ENCODE data around the gene GOLT1B. TPM values are rescaled to one million over a fixed set of nuclear protein-coding genes. Genes with fewer than 3 reads are reported as not detected.
A peak's percentile ranks its signal among the peaks of the same experiment; 100 is the strongest.
"Not testable (repeated sequence)": the region's sequence is repeated elsewhere in the genome, so short reads cannot be mapped to it uniquely, and the experiment has no call there.

GOLT1B gene, protein sequence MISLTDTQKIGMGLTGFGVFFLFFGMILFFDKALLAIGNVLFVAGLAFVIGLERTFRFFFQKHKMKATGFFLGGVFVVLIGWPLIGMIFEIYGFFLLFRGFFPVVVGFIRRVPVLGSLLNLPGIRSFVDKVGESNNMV
- total RNA-seq: 45.1 and 52.8 TPM in 2 replicates

DNA sequence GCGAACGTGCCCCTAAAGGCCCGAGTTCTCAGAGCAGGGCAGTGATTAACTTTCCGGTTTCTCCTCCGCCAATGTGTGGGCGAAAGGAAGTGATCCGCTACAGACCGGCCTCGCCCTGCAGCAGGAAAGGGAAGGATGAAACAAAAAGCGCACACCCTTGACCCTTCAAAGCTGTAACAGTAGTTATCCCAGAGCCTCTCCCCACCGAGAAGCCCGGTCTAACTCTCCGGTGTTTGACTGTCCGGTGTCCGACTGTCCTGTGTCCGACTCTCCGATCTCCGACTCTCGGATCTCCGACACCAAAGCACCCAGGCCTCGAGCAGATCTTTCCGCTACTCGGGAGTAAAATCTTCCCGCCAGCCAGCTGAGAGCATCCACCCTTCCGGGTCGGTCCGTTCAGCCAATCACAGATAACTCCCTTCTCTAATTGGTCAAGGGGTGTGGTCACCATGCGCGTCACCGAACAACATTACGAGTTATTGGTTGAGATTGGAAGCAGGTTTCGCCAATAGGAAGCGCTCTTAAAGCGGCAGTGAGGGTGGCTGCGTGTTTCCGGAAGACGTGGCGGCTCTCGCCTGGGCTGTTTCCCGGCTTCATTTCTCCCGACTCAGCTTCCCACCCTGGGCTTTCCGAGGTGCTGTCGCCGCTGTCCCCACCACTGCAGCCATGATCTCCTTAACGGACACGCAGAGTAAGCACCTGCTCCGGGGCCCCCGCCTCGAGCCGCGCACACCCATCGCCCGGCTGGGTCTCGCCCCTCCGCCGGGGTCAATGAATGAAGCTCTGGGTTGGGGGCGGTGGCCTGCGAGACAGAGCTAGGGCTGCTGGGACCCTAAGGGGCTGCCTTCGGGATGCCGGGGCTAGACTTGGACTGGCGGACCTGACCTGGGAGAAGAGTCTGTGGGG lies at the start of gene GOLT1B, which contains the start of gene RECQL:
GOLT1B (plus strand) TSS at position 532 of the 906 bp plus-strand sequence; CDS start at position 667, 135 bp downstream.
RECQL (minus strand) TSS at position 378 of the 906 bp plus-strand sequence. CDS start 2,065 bp downstream, outside the sequence.
- peak; percentile 95 for DNase-seq (ENCODE audit: low read depth)
- TF ChIP-seq, protein P1, sequence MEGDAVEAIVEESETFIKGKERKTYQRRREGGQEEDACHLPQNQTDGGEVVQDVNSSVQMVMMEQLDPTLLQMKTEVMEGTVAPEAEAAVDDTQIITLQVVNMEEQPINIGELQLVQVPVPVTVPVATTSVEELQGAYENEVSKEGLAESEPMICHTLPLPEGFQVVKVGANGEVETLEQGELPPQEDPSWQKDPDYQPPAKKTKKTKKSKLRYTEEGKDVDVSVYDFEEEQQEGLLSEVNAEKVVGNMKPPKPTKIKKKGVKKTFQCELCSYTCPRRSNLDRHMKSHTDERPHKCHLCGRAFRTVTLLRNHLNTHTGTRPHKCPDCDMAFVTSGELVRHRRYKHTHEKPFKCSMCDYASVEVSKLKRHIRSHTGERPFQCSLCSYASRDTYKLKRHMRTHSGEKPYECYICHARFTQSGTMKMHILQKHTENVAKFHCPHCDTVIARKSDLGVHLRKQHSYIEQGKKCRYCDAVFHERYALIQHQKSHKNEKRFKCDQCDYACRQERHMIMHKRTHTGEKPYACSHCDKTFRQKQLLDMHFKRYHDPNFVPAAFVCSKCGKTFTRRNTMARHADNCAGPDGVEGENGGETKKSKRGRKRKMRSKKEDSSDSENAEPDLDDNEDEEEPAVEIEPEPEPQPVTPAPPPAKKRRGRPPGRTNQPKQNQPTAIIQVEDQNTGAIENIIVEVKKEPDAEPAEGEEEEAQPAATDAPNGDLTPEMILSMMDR (IDR thresholded peaks at IDR 0.05; ENCODE audit: insufficient read depth, low read length, poor library complexity, severe bottlenecking): no peak
- H3K36me3 ChIP-seq (ENCODE audit: control insufficient read depth, insufficient read depth, low read length): peaks cover 2% of the 10 kb centered on the region
- H3K4me3 ChIP-seq (ENCODE audit: low read depth, low read length): peak within 1 kb of the TSS; percentile 96
- H3K27me3 ChIP-seq (ENCODE audit: control insufficient read depth, insufficient read depth, low read length): no peaks in the 10 kb centered on the region

GRCh38 chr12:21453312-21453852 lies 48.2 kb upstream of the GOLT1B start:
- Histone ChIP-seq H3K4me3 (ENCODE audit: low read depth, low read length) (no peak overlapping the region), H3K36me3 (ENCODE audit: control insufficient read depth, insufficient read depth, low read length) (no peaks in the 10 kb centered on the region), H3K27me3 (ENCODE audit: control insufficient read depth, insufficient read depth, low read length) (no peaks in the 10 kb centered on the region)
- DNase-seq (ENCODE audit: low read depth): no peak
- TF ChIP-seq, protein P1 (IDR thresholded peaks at IDR 0.05; ENCODE audit: insufficient read depth, low read length, poor library complexity, severe bottlenecking): no peak

DNA sequence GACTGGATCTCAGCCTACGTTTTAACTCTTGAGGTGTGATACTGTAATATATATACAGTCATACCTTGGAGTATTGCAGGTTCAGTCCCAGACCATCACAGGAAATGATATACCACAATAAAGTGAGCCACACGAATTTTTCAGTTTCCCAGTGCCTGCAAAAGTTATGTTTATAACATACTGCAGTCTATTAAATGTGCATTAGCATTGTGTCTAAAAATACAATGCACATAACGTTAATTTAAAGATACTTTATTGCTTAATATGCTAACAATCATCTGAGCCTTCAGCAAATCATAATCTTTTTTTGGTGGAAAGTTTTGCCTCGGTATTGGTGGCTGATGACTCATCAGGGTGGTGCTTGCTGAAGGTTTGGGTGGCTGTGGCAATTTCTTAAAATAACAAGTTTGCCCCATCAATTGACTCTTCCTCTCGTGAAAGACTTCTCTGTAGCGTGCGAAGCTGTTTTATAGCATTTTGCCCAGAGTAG lies 45.3 kb upstream of the GOLT1B start:
- Histone ChIP-seq H3K27me3 (ENCODE audit: control insufficient read depth, insufficient read depth, low read length) (no peaks in the 10 kb centered on the region), H3K4me3 (ENCODE audit: low read depth, low read length) (no peak overlapping the region), H3K36me3 (ENCODE audit: control insufficient read depth, insufficient read depth, low read length) (no peaks in the 10 kb centered on the region)
- TF ChIP-seq, protein P1 (IDR thresholded peaks at IDR 0.05; ENCODE audit: insufficient read depth, low read length, poor library complexity, severe bottlenecking): no peak
- DNase-seq (ENCODE audit: low read depth): no peak

- TF ChIP-seq, protein P1 (IDR thresholded peaks at IDR 0.05; ENCODE audit: insufficient read depth, low read length, poor library complexity, severe bottlenecking): no peak
- Histone ChIP-seq H3K36me3 (ENCODE audit: control insufficient read depth, insufficient read depth, low read length) (no peaks in the 10 kb centered on the region), H3K27me3 (ENCODE audit: control insufficient read depth, insufficient read depth, low read length) (no peaks in the 10 kb centered on the region), H3K4me3 (ENCODE audit: low read depth, low read length) (no peak overlapping the region)
- DNase-seq (ENCODE audit: low read depth): no peak
Measured at GRCh38 chr12:21459474-21459873, 42.1 kb upstream of the GOLT1B start.

DNA sequence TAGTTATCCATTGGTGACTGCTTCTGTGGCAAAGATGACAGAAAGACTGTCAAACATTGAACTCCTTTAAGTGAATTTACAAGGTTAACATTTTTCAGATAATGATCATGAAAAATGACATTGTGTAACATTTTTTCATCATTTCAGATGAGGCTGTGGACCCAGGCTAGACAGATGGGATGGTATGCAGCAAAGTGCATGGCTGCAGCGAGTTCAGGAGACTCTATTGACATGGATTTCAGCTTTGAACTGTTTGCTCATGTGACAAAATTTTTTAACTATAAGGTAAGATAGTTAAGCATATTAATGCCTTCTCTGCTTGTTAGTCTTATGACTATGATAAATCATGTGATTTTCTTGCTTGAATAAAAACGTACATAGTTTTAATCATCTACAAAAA lies 34.3 kb upstream of the GOLT1B start:
- H3K4me3 ChIP-seq (ENCODE audit: low read depth, low read length); H3K27me3 ChIP-seq (ENCODE audit: control insufficient read depth, insufficient read depth, low read length); DNase-seq (ENCODE audit: low read depth); H3K36me3 ChIP-seq (ENCODE audit: control insufficient read depth, insufficient read depth, low read length): not testable (repeated sequence)

DNA sequence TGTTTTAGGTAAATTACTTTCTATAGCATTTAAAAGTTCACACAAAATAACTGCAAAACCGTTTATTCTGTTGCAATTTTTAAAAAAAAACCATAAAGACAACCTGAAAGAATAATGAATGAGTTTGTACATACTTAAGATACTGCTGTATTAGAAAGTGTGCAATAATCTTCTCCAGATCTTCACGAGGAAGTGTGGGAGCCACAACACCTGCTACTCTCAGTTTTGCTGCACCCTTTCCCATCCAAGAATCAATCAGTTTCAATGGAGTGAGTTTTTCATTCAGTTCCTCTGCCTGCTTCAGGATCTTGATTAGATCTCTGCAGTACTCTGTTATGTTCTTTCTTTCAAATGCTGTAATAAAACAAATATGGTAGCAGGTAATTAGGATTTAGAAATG lies 30.3 kb upstream of the GOLT1B start:
- Histone ChIP-seq H3K4me3 (ENCODE audit: low read depth, low read length) (no peak overlapping the region), H3K36me3 (ENCODE audit: control insufficient read depth, insufficient read depth, low read length) (no peaks in the 10 kb centered on the region)
- TF ChIP-seq, protein P1 (IDR thresholded peaks at IDR 0.05; ENCODE audit: insufficient read depth, low read length, poor library complexity, severe bottlenecking): no peak

More for the DNA sequence above, 30.3 kb upstream of the GOLT1B start:
- no peaks in the 10 kb centered on the region for H3K27me3 ChIP-seq (ENCODE audit: control insufficient read depth, insufficient read depth, low read length)
- no peak for DNase-seq (ENCODE audit: low read depth)
